H1 (cell line): Measurements from ENCODE around the gene CCDC71. TPM values are rescaled to one million over a fixed set of nuclear protein-coding genes. Genes with fewer than 3 reads are reported as not detected.

Source experiments
- EZH2 ChIP-seq: fragments of 200-600 bp; sonication (generic); IDR thresholded peaks from 2 replicates; pipeline ENCODE4 v1.7.1; 2012; ENCODE audit warnings: low read depth, mild to moderate bottlenecking, moderate library complexity, low read length, inconsistent platforms; ENCODE audit not compliant: severe bottlenecking
- polyA plus RNA-seq, 7 experiments: library from polyadenylated mRNA; depleted of rRNA in 3 of 7; stranded (reverse) in 5 of 7; unstranded in 2 of 7; fragments of >200 nt in 5 of 7; fragments of 200-250 nt in 2 of 7; gene quantifications; 1 replicate in 5 of 7; 2 replicates in 1 of 7; 4 replicates in 1 of 7; pipeline versions ENCODE4 v1.2.1 to v1.2.3, GENCODE V29; 2011 to 2013; ENCODE audit warnings: missing spikeins in 2 of 7, mixed read lengths in 2 of 7
- total RNA-seq: library from RNA; stranded (reverse); fragmentation: NEBNext Ultra II Directional; extraction: Animal tissue kit (Norgen Biotek cat#: 25700); gene quantifications from 2 replicates; pipeline ENCODE4 v1.2.1, GENCODE V29; 2021

The CCDC71 gene
- total and polyA plus RNA-seq, 2 of the 8 experiments (the other 6 are each of a cell fraction or from before 2014, with no cell fraction given), result 26.7 to 57.4 TPM

GRCh38 chr3:49158792-49159191, 7.3 kb downstream of the CCDC71 start (continued):
- no peak for TF ChIP-seq EZH2
- TF ChIP-seq, all 59 proteins: peak for 0
